ENCODE results near the gene TADA3. TPM values are rescaled to one million over a fixed set of nuclear protein-coding genes. Genes with fewer than 3 reads are reported as not detected.

Gene TADA3
- total RNA-seq, 1 donor from 2014 or later: 54.5 TPM

DNA sequence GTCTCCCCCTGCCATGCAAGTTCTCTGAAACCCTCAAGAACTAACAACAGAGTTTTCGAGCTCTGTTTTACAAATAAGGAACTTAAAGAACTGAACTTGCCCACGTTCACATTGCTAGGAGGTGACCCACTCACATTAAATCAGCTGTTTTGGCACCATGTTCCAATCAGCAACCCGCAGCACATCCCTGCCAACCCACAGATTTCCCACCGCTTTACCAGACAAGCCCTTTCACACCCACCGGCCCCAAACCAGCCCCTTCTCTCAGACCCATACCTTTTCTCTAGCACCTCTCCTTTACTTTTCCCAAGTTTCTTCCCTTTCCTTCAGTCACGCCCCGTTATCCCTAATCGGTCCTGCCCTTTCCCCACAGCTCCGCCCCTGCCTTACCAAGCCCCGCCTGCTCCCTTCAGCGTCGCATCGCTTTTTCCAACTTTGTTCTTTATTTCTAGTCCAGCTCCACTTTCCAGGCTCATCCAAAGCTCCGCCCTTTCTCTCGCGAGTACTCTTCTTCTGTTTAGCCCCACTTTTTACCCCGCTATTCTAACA, 61.5 kb downstream of the TADA3 start:
- FAIRE-seq: no peak
- H3K27ac ChIP-seq (ENCODE audit: low read depth, low read length): peak overlapping the region; percentile 66
- peak overlapping the region; percentile 66 for H3K4me3 ChIP-seq (ENCODE audit: insufficient read depth, low read depth, low read length)

More for the DNA sequence above, 61.5 kb downstream of the TADA3 start:
- H3K9ac ChIP-seq (ENCODE audit: low read length): peak overlapping the region; percentile 73
- H3K79me2 ChIP-seq (ENCODE audit: insufficient read depth, low read length): peaks cover 43% of the 10 kb centered on the region
- no peaks in the 10 kb centered on the region for H3K9me3 ChIP-seq (ENCODE audit: insufficient read depth, low read depth, low read length)
- H3K36me3 ChIP-seq (ENCODE audit: insufficient read depth, low read length): peaks cover 4% of the 10 kb centered on the region
- Mint-ChIP-seq H3K27ac (ENCODE audit: unreplicated experiment) (peak overlapping the region; percentile 85), H3K36me3 (ENCODE audit: low read depth, unreplicated experiment) (peaks cover 11% of the 10 kb centered on the region), H3K27me3 (ENCODE audit: low read depth, unreplicated experiment) (no peaks in the 10 kb centered on the region), H3K4me1 (ENCODE audit: low read depth, unreplicated experiment) (peaks cover 24% of the 10 kb centered on the region), H3K9me3 (ENCODE audit: unreplicated experiment) (no peaks in the 10 kb centered on the region), H3K4me3 (ENCODE audit: unreplicated experiment) (peak overlapping the region; percentile 87)
- peak overlapping the region; percentile 95 for H3K4me2 ChIP-seq (ENCODE audit: low read length)
- H2AFZ ChIP-seq (ENCODE audit: low read depth, low read length): peak overlapping the region; percentile 88
- peaks cover 16% of the 10 kb centered on the region for H3K4me1 ChIP-seq (ENCODE audit: insufficient read depth, low read length)
- H4K20me1 ChIP-seq (ENCODE audit: insufficient read depth, low read length): peaks cover 32% of the 10 kb centered on the region
- no peaks in the 10 kb centered on the region for H3K27me3 ChIP-seq (ENCODE audit: insufficient read depth, low read length)
- TF ChIP-seq CTCF (IDR thresholded peaks at IDR 0.05; ENCODE audit: insufficient read depth, low read depth, low read length) (no peak), EZH2 (IDR thresholded peaks at IDR 0.05; ENCODE audit: insufficient read depth, low read length) (no peak)
- DNase-seq (ENCODE audit: low read depth): peak; percentile 61

Other genes with a start within 250 kb of the TADA3 start
- gene LHFPL4, start 238.7 kb downstream of the TADA3 start, total RNA-seq: 0.11 TPM in 1 of 2 replicates, not detected in the other
- 27.5 and 27.6 TPM in 2 replicates for gene MTMR14, start 143.0 kb downstream of the TADA3 start, total RNA-seq
- gene CPNE9, start 88.6 kb downstream of the TADA3 start, total RNA-seq: 0.20 TPM in 1 of 2 replicates, not detected in the other
- gene BRPF1, start 60.7 kb downstream of the TADA3 start, total RNA-seq: 19.5 TPM in 2 replicates
- gene OGG1, start 42.5 kb downstream of the TADA3 start, total RNA-seq: 15.3 and 17.9 TPM in 2 replicates
- gene CAMK1, start 22.5 kb downstream of the TADA3 start, total RNA-seq: 5.1 and 7.1 TPM in 2 replicates
- 187 and 205 TPM in 2 replicates for gene ARPC4, start 609 bp upstream of the TADA3 start, total RNA-seq
- 25.4 and 29.8 TPM in 2 replicates for gene TTLL3, start 17.8 kb upstream of the TADA3 start, total RNA-seq
- gene RPUSD3, start 51.5 kb upstream of the TADA3 start, total RNA-seq: 35.4 and 36.2 TPM in 2 replicates
- not detected in 2 replicates for gene CIDEC, start 87.8 kb upstream of the TADA3 start, total RNA-seq
- gene JAGN1, start 98.1 kb upstream of the TADA3 start, total RNA-seq: 31.7 and 33.6 TPM in 2 replicates
- 3.7 and 4.6 TPM in 2 replicates for gene IL17RE, start 110.4 kb upstream of the TADA3 start, total RNA-seq
- 20.1 and 23.9 TPM in 2 replicates for gene IL17RC, start 124.6 kb upstream of the TADA3 start, total RNA-seq
- gene CRELD1, start 141.4 kb upstream of the TADA3 start, total RNA-seq: 18.8 and 26.2 TPM in 2 replicates
- 2.2 and 2.4 TPM in 2 replicates for gene PRRT3, start 159.9 kb upstream of the TADA3 start, total RNA-seq
- gene EMC3, start 194.4 kb upstream of the TADA3 start, total RNA-seq: 59.7 and 61.0 TPM in 2 replicates
- 2.8 and 3.7 TPM in 2 replicates for gene FANCD2, start 234.0 kb upstream of the TADA3 start, total RNA-seq